Tibial nerve (tissue), 4 donors: ENCODE measurements around the gene MRPS22.

ENCODE experiments used
- CTCF ChIP-seq, 5 experiments: fragments of 200-600 bp in 3 of 5; fragments of 450-650 bp in 2 of 5; sonication (generic) in 3 of 5; IDR thresholded peaks; one replicate each; pipeline ENCODE4 v1.5.1; 2016 to 2019; ENCODE audit warnings: antibody characterized with exemption in 5 of 5, mild to moderate bottlenecking in 3 of 5, moderate library complexity in 2 of 5
- EP300 ChIP-seq, 2 donors: sonication (generic); formaldehyde crosslinking; IDR thresholded peaks; one replicate each; pipeline ENCODE4 v1.6.1; 2017; ENCODE audit warnings: antibody characterized with exemption in 2 of 2, mild to moderate bottlenecking in 1 of 2
- POLR2A ChIP-seq, 2 donors: fragments of 450-650 bp; IDR thresholded peaks; one replicate each; pipeline ENCODE4 v1.6.1; 2017; ENCODE audit warnings: antibody characterized with exemption in 2 of 2, mild to moderate bottlenecking in 2 of 2, moderate library complexity in 2 of 2

GRCh38 chr3:139319428-139320402, 24.1 kb upstream of the MRPS22 start:
- TF ChIP-seq CTCF (IDR thresholded peaks at IDR 0.05): no peak
- TF ChIP-seq EP300 (IDR thresholded peaks at IDR 0.05): no peak
- TF ChIP-seq POLR2A (IDR thresholded peaks at IDR 0.05): no peak
